B cell (primary cell): ENCODE results near the gene ABITRAM. TPM values are rescaled to one million over a fixed set of nuclear protein-coding genes. Genes with fewer than 3 reads are reported as not detected.

Experiments
- ATAC-seq: fragments of 200-7000 bp; cut with Tn5 transposase; one replicate; pipeline ENCODE4 v1.10.0; 2021; ENCODE audit warnings: low read depth, mild to moderate bottlenecking, moderate number of reproducible peaks, moderate library complexity
- CTCF ChIA-PET: fragments of 350-600 bp; sonication (Branson Sonifier 250); formaldehyde crosslinking; loops from one replicate; lab custom pipeline; 2021; ENCODE audit warnings: antibody characterized with exemption, inconsistent platforms; lab: Charles Lee
- POLR2A ChIA-PET: fragments of 350-600 bp; sonication (Branson Sonifier 250); formaldehyde crosslinking; loops from one replicate; lab custom pipeline; 2021; ENCODE audit warnings: antibody characterized with exemption; lab: Charles Lee
- DNase-seq: peaks from one replicate; pipeline ENCODE4 v3.0.0; 2013
- H2AFZ ChIP-seq: 2 replicates; pipeline ENCODE4 v1.6.1; 2012; ENCODE audit warnings: mild to moderate bottlenecking, low read depth, low read length; ENCODE audit not compliant: insufficient read depth, poor library complexity, severe bottlenecking
- H3K27ac ChIP-seq, 2 donors: 1 replicate in 1 of 2; 2 replicates in 1 of 2; pipeline ENCODE4 v1.5.1; 2012 to 2013; ENCODE audit warnings: low read length in 2 of 2, mild to moderate bottlenecking in 2 of 2, moderate library complexity in 1 of 2
- H3K27me3 ChIP-seq, 4 experiments: fragments of 200-600 bp in 1 of 4; sonication (generic) in 1 of 4; replicated peaks in 1 of 4; 1 replicate in 2 of 4; 2 replicates in 2 of 4; pipeline versions ENCODE4 v1.6.1 to v1.7.0; 2013 to 2016; ENCODE audit warnings: low read length in 3 of 4, mild to moderate bottlenecking in 2 of 4, mixed read lengths in 1 of 4, moderate library complexity in 1 of 4; ENCODE audit not compliant: insufficient read depth in 4 of 4, control insufficient read depth in 3 of 4; ENCODE audit errors: control extremely low read depth in 1 of 4
- H3K36me3 ChIP-seq, 2 experiments: replicated peaks in 1 of 2; 1 replicate in 1 of 2; 2 replicates in 1 of 2; pipeline versions ENCODE4 v1.6.1 to v1.7.1; 2013; ENCODE audit warnings: low read length in 1 of 2; ENCODE audit not compliant: insufficient read depth in 2 of 2, control insufficient read depth in 1 of 2; ENCODE audit errors: control extremely low read depth in 1 of 2, extremely low read depth in 1 of 2
- H3K4me1 ChIP-seq, 2 donors: fragments of 200-600 bp in 1 of 2; sonication (generic) in 1 of 2; 1 replicate in 1 of 2; 2 replicates in 1 of 2; pipeline versions ENCODE4 v1.5.1 to v1.6.1; 2013 to 2017; ENCODE audit warnings: low read length in 2 of 2; ENCODE audit not compliant: control insufficient read depth in 2 of 2, insufficient read depth in 2 of 2
- H3K4me2 ChIP-seq: replicated peaks from 2 replicates; pipeline ENCODE3; 2012; ENCODE audit warnings: mild to moderate bottlenecking, low read depth, low read length; ENCODE audit not compliant: poor library complexity, severe bottlenecking
- H3K4me3 ChIP-seq, 5 experiments: fragments of 200-600 bp in 1 of 5; sonication (generic) in 1 of 5; 1 replicate in 3 of 5; 2 replicates in 2 of 5; pipeline versions ENCODE4 v1.5.1 to v1.7.0; 2011 to 2016; ENCODE audit warnings: low read length in 4 of 5, mild to moderate bottlenecking in 4 of 5, low read depth in 2 of 5, control low read depth in 1 of 5, moderate library complexity in 1 of 5; ENCODE audit not compliant: insufficient read depth in 1 of 5; ENCODE audit errors: control extremely low read depth in 1 of 5, extremely low read depth in 1 of 5
- H3K79me2 ChIP-seq: fragments of 200-600 bp; sonication (generic); one replicate; pipeline ENCODE4 v1.6.0; 2016; ENCODE audit warnings: low read length; ENCODE audit not compliant: control insufficient read depth, insufficient read depth
- H3K9ac ChIP-seq: fragments of 200-600 bp; sonication (generic); 2 replicates; pipeline ENCODE4 v1.6.1; 2017; ENCODE audit warnings: mild to moderate bottlenecking, low read length, moderate library complexity
- H3K9me3 ChIP-seq, 3 donors: one replicate each; pipeline versions ENCODE4 v1.6.1 to v1.7.1; 2013; ENCODE audit warnings: low read length in 2 of 3; ENCODE audit not compliant: control insufficient read depth in 2 of 3, insufficient read depth in 1 of 3; ENCODE audit errors: control extremely low read depth in 1 of 3
- H4K20me1 ChIP-seq: 2 replicates; pipeline ENCODE4 v1.6.0; 2012; ENCODE audit warnings: mild to moderate bottlenecking, low read length; ENCODE audit not compliant: insufficient read depth, control insufficient read depth, poor library complexity, severe bottlenecking
- H3K27ac Mint-ChIP-seq: one replicate; pipeline ENCODE4 v1.8.0; 2021; ENCODE audit warnings: mixed read lengths
- H3K27me3 Mint-ChIP-seq: one replicate; pipeline ENCODE4 v1.8.0; 2021; ENCODE audit warnings: mixed read lengths
- H3K4me1 Mint-ChIP-seq: one replicate; pipeline ENCODE4 v1.8.0; 2021; ENCODE audit warnings: mixed read lengths
- H3K4me3 Mint-ChIP-seq: one replicate; pipeline ENCODE4 v1.8.0; 2021; ENCODE audit warnings: mixed read lengths
- H3K9me3 Mint-ChIP-seq: one replicate; pipeline ENCODE4 v1.8.0; 2022; ENCODE audit warnings: mixed read lengths; ENCODE audit not compliant: insufficient read depth
- EZH2 ChIP-seq: IDR thresholded peaks from 2 replicates; pipeline ENCODE4 v1.6.1; 2012; ENCODE audit warnings: borderline replicate concordance, low read depth, mild to moderate bottlenecking, moderate library complexity, low read length; ENCODE audit not compliant: insufficient read depth, poor library complexity, severe bottlenecking
- WGBS: methylation state at CpG from one replicate; pipeline ENCODE4 v1.1.5; 2013; ENCODE audit warnings: missing lambda C conversion rate; ENCODE audit not compliant: insufficient coverage; 5-methylcytosine and 5-hydroxymethylcytosine counted together
- intact Hi-C: fragments of 100-400 bp; cut with micrococcal nuclease; formaldehyde crosslinking; loops from one replicate; pipeline ENCODE4 v1.10.0; 2022
- polyA plus RNA-seq: library from polyadenylated mRNA; depleted of rRNA; stranded (reverse); fragments of >200 nt; gene quantifications from 2 replicates; pipeline ENCODE4 v1.2.3, GENCODE V29; 2012
- total RNA-seq, 2 donors: library from RNA; stranded (reverse); fragments of 120-200 nt in 1 of 2; gene quantifications; 1 replicate in 1 of 2; 2 replicates in 1 of 2; pipeline versions ENCODE4 v1.2.3 to v1.2.4, GENCODE V29; 2013 to 2022
- TF ChIP-seq, protein P1 (sequence below): fragments of 200-600 bp; IDR thresholded peaks from one replicate; pipeline ENCODE4 v1.8.0; 2022; ENCODE audit warnings: antibody characterized with exemption, mild to moderate bottlenecking

Gene ABITRAM
- total and polyA plus RNA-seq, 2 donors (not counting 1 experiment from before 2014, with no cell fraction given) = 6.6 to 8.3 TPM

DNA sequence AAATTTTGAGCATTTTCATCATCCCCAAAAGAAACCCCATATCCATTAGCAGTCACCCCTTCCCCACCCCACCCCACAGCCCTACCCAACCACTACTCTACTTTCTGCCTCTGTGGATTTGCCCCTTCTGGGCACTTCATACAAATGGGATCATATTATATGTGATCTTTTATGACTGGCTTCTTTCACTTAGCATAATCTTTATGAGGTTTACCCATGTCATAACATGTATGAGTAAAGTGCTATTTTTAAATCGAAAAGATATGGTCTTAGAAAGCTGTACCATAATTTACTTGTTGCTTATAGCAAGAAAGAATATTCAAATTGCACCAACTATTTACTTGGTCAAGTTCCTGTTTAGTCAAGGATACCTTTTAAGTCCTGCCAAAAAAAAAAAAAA is 13.0 kb upstream of the ABITRAM start:
- POLR2A ChIA-PET = no interaction called here
- ATAC-seq = no peak

DNA sequence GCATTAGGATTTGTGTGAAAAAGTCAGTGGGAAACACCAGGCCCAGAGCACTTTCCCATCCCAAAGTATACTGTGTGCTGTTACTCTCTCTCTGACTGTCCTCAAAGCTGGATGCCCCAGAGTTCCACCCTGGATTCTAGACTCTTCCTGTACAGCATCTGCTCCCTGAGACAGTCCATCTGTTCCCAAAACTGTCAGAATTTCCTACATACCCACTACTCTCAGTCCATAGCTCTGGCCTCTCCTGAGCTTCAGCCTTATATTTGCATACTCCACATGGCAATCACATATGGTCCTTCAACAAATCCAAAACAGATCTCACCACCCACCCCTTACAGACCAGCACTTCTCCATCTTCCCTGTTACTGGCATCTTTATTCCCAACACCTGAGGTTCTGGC is 9.7 kb upstream of the ABITRAM start:
- DNase-seq (no peak), ATAC-seq (no peak)
- Mint-ChIP-seq H3K4me3 (no peak overlapping the region), H3K4me1 (no peaks in the 10 kb centered on the region), H3K27me3 (no peaks in the 10 kb centered on the region), H3K27ac (no peak overlapping the region), H3K9me3 (no peaks in the 10 kb centered on the region)
- no peaks in the 10 kb centered on the region for H3K27me3 ChIP-seq
- H3K27ac ChIP-seq = no peak overlapping the region
- H3K9me3 ChIP-seq = no peaks in the 10 kb centered on the region
- H2AFZ ChIP-seq = no peak overlapping the region
- no peak overlapping the region for H3K9ac ChIP-seq
- H4K20me1 ChIP-seq = no peaks in the 10 kb centered on the region
- intact Hi-C loops = no loop called here
- TF ChIP-seq, protein P1, sequence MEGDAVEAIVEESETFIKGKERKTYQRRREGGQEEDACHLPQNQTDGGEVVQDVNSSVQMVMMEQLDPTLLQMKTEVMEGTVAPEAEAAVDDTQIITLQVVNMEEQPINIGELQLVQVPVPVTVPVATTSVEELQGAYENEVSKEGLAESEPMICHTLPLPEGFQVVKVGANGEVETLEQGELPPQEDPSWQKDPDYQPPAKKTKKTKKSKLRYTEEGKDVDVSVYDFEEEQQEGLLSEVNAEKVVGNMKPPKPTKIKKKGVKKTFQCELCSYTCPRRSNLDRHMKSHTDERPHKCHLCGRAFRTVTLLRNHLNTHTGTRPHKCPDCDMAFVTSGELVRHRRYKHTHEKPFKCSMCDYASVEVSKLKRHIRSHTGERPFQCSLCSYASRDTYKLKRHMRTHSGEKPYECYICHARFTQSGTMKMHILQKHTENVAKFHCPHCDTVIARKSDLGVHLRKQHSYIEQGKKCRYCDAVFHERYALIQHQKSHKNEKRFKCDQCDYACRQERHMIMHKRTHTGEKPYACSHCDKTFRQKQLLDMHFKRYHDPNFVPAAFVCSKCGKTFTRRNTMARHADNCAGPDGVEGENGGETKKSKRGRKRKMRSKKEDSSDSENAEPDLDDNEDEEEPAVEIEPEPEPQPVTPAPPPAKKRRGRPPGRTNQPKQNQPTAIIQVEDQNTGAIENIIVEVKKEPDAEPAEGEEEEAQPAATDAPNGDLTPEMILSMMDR = no peak
- no peak for TF ChIP-seq EZH2
- H3K4me1 ChIP-seq = no peaks in the 10 kb centered on the region
- POLR2A ChIA-PET = no interaction called here
- H3K79me2 ChIP-seq = no peaks in the 10 kb centered on the region
- no peak overlapping the region for H3K4me2 ChIP-seq
- H3K36me3 ChIP-seq = peaks cover 0 to 86% of the 10 kb centered on the region in 2 experiments
- CTCF ChIA-PET = no interaction called here
- no peak overlapping the region for H3K4me3 ChIP-seq

More for the DNA sequence above, 13.0 kb upstream of the ABITRAM start:
- TF ChIP-seq, protein P1 = no peak
- TF ChIP-seq EZH2 = no peak
- Mint-ChIP-seq H3K27ac (no peak overlapping the region), H3K4me3 (no peak overlapping the region), H3K4me1 (no peaks in the 10 kb centered on the region), H3K9me3 (no peaks in the 10 kb centered on the region), H3K27me3 (no peaks in the 10 kb centered on the region)
- CTCF ChIA-PET = interaction anchor here (0.9 kb wide), 1 partner anchor 33 kb away, joined by 4 read pairs; no protein-coding TSS in a partner anchor
- no peaks in the 10 kb centered on the region for H3K9me3 ChIP-seq
- no peaks in the 10 kb centered on the region for H3K4me1 ChIP-seq
- no peak overlapping the region for H3K9ac ChIP-seq
- WGBS = no CpG with 5 or more reads among the region's 1 CpG
- peaks cover 1 to 76% of the 10 kb centered on the region in 2 experiments for H3K36me3 ChIP-seq
- no peak overlapping the region for H3K27ac ChIP-seq
- H4K20me1 ChIP-seq = no peaks in the 10 kb centered on the region
- H3K27me3 ChIP-seq = no peaks in the 10 kb centered on the region
- intact Hi-C loops = no loop called here
- H3K79me2 ChIP-seq = no peaks in the 10 kb centered on the region
- H3K4me2 ChIP-seq = no peak overlapping the region
- no peak for DNase-seq
- no peak overlapping the region for H2AFZ ChIP-seq
- H3K4me3 ChIP-seq = no peak overlapping the region
